GM12872 (cell line): Measurements from ENCODE around the gene CBLIF.

ENCODE experiments used
- TF ChIP-seq, protein P1 (sequence below): IDR thresholded peaks from 3 replicates; pipeline ENCODE4 v1.5.1; 2011; ENCODE audit warnings: low read depth, mild to moderate bottlenecking, low read length, moderate library complexity; ENCODE audit not compliant: insufficient read depth

The CBLIF gene

DNA sequence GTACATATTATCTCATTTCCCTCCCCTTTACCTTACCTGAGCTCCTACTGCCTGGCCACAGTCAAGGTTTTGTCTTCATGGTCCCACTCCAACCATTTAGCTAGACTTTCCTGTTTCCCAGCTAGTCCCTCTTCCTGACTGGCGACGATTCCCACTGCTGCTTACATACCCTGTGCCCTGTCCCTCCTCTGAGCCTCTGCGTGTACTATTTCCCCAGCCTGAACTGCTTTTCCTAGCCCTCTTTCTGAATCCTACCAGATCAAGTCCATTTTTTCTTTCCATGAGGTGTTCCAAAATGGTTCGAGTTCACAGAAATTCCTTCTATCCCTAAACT lies 58.1 kb downstream of the CBLIF start:
- TF ChIP-seq, protein P1, sequence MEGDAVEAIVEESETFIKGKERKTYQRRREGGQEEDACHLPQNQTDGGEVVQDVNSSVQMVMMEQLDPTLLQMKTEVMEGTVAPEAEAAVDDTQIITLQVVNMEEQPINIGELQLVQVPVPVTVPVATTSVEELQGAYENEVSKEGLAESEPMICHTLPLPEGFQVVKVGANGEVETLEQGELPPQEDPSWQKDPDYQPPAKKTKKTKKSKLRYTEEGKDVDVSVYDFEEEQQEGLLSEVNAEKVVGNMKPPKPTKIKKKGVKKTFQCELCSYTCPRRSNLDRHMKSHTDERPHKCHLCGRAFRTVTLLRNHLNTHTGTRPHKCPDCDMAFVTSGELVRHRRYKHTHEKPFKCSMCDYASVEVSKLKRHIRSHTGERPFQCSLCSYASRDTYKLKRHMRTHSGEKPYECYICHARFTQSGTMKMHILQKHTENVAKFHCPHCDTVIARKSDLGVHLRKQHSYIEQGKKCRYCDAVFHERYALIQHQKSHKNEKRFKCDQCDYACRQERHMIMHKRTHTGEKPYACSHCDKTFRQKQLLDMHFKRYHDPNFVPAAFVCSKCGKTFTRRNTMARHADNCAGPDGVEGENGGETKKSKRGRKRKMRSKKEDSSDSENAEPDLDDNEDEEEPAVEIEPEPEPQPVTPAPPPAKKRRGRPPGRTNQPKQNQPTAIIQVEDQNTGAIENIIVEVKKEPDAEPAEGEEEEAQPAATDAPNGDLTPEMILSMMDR: no peak

DNA sequence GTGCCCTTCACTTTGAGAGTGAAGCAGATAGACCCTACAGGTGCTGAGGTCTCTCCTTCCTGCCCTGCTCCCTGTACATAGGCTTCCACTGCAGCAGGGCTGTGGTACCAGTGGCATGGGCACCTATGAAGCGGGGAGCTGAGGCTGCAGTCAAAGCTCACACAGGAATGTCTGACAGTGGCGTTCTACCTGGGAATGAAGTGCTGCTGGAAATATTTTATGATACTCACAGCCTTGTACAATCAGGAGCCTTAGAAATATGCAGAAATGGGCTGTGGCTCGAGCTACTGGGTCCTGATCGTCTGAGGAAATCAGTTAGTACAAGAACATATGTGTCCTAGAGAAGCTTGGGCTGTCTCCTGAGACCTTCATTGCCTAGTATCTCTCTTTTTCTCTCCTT lies 59.5 kb downstream of the CBLIF start:
- TF ChIP-seq, protein P1: no peak

DNA sequence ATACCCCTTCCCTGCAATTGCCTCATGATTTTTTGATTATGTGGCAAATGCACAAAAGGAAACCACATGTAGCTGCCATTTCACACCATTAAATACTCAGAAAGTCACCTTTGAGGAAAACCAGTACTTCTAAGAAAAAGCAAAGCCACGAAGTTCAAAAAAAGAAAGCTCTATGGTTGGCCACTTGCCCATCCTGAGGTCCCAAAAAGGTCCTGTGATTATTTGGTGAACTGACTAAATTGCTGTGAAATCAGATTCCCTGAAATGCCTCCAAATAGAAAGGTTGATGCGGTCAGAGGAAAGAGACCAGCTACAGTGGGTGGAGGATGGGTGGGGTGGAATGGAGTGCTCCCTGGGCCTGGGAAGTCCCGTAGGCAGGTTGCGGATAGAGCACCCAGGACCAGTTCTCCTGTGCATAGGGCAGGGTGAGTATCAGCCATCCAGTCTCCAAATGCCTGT lies 61.6 kb downstream of the CBLIF start:
- TF ChIP-seq, protein P1: no peak

DNA sequence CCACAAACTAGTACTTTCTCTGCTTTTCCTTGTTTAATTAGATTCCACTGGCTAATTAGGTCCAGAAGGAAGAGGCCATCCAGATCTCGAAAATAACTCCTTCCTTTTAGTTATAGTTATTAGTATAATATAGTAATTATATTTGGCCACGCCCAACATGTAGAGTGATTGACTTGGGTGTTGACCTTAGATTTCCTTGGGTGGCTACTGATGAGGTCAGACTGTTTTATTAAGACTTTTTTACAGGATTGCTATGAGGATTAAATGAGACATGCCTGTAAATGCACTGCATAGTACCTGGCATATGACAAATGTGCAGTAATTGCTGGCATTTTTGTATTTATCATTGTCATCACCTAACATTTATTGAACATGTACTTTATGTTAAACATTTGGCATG lies 63.2 kb downstream of the CBLIF start:
- TF ChIP-seq, protein P1: no peak

DNA sequence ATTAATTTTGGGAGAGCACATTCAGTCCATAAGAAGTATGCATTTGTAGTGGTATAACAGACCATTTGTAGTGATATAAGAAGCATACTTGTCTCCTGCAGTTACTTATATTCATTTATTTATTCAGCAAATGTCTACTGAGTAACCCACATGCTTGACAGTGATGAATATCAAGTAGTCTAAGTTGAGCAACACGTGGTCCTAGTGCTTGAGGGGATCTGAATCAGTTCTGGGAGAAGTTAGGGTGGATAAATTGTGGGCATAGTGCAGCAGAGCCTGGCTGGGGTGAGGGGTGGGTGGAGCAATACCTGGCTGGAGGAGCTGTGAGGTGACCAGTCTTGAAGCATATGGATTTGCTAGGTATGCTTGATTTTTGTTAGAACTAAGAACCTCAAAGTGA lies 65.8 kb downstream of the CBLIF start:
- TF ChIP-seq, protein P1: no peak
